GM19193 (cell line): ENCODE results near the gene PHEX.

Experiments used
- POLR2A ChIP-seq: IDR thresholded peaks from 4 replicates; pipeline ENCODE4 v1.6.1; 2011; ENCODE audit not compliant: insufficient read depth, insufficient read length; ENCODE audit errors: extremely low read depth

PHEX gene

GRCh38 chrX:22272613-22273012 is 240.5 kb downstream of the PHEX start, which contains the start of gene CBLL2:
TSS of gene CBLL2 (plus strand) at chrX:22272913. CDS start at chrX:22272992, 79 bp downstream.
- TF ChIP-seq POLR2A: no peak

- TF ChIP-seq POLR2A: no peak
These were observed 241.7 kb downstream of the PHEX start for GRCh38 chrX:22273714-22274317.

- TF ChIP-seq POLR2A: no peak
These were observed 244.7 kb downstream of the PHEX start for GRCh38 chrX:22276781-22277180.

- no peak for TF ChIP-seq POLR2A
These were observed 246.2 kb downstream of the PHEX start for GRCh38 chrX:22278375-22278774.

- TF ChIP-seq POLR2A: no peak
These were observed 264.7 kb downstream of the PHEX start for GRCh38 chrX:22296871-22297270.

- no peak for TF ChIP-seq POLR2A
These were observed 268.0 kb downstream of the PHEX start for GRCh38 chrX:22300130-22300529.
